ENCODE data around the gene PRPF31. TPM values are rescaled to one million over a fixed set of nuclear protein-coding genes. Genes with fewer than 3 reads are reported as not detected.
"Not testable (repeated sequence)": the region's sequence is repeated elsewhere in the genome, so short reads cannot be mapped to it uniquely, and the experiment has no call there.

The PRPF31 gene
- total RNA-seq, 4 donors from 2014 or later: 49.6 to 75.3 (median 55.4) TPM

- peak in 1 of 2 donors; percentile 17 for TF ChIP-seq CTCF (IDR thresholded peaks at IDR 0.05)
- no peak for TF ChIP-seq EP300 (IDR thresholded peaks at IDR 0.05)
- Histone ChIP-seq H3K4me3 (peak overlapping the region; percentile 53), H3K4me1 (peaks cover 19% of the 10 kb centered on the region), H3K9me3 (no peaks in the 10 kb centered on the region), H3K27ac (peak overlapping the region; percentile 42), H3K27me3 (no peaks in the 10 kb centered on the region), H3K36me3 (no peaks in the 10 kb centered on the region)
- DNase-seq (ENCODE audit: low spot score in 2 of 2): no peak
- WGBS: 8% methylated on average over 13 of the region's 14 CpGs
Measured at GRCh38 chr19:54096617-54097106, 18.9 kb upstream of the PRPF31 start.

- 81% methylated on average over 12 of the region's 12 CpGs for WGBS
- Histone ChIP-seq H3K4me1 (peaks cover 33% of the 10 kb centered on the region), H3K4me3 (no peak overlapping the region), H3K27me3 (no peaks in the 10 kb centered on the region), H3K27ac (no peak overlapping the region), H3K36me3 (no peaks in the 10 kb centered on the region), H3K9me3 (no peaks in the 10 kb centered on the region)
- TF ChIP-seq POLR2A (IDR thresholded peaks at IDR 0.05) (no peak), EP300 (IDR thresholded peaks at IDR 0.05) (no peak), CTCF (IDR thresholded peaks at IDR 0.05) (no peak), POLR2AphosphoS5 (IDR thresholded peaks at IDR 0.05) (no peak)
- no peak for DNase-seq (ENCODE audit: low spot score in 2 of 2)
Measured at GRCh38 chr19:54099190-54099902, 16.2 kb upstream of the PRPF31 start.

GRCh38 chr19:54099903-54100255 lies 15.7 kb upstream of the PRPF31 start:
- WGBS: 78% methylated on average over 9 of the region's 9 CpGs
- H3K27ac ChIP-seq; DNase-seq (ENCODE audit: low spot score in 2 of 2): not testable (repeated sequence)

GRCh38 chr19:54100561-54100960 lies 15.0 kb upstream of the PRPF31 start, which contains the start of gene OSCAR:
OSCAR (minus strand) TSS chr19:54100803; CDS start chr19:54100792, 11 bp downstream.
- no peak for DNase-seq (ENCODE audit: low spot score in 2 of 2)
- no peaks in the 10 kb centered on the region for H3K27me3 ChIP-seq
- TF ChIP-seq CTCF (IDR thresholded peaks at IDR 0.05): no peak
- TF ChIP-seq POLR2A (IDR thresholded peaks at IDR 0.05): no peak
- TF ChIP-seq EP300 (IDR thresholded peaks at IDR 0.05): no peak
- TF ChIP-seq POLR2AphosphoS5 (IDR thresholded peaks at IDR 0.05): no peak
- WGBS: 36% methylated on average over 5 of the region's 5 CpGs
- H3K36me3 ChIP-seq: peaks cover 6% of the 10 kb centered on the region
- H3K27ac ChIP-seq: no peak within 1 kb of the TSS
- no peak within 1 kb of the TSS for H3K4me3 ChIP-seq
- peaks cover 29% of the 10 kb centered on the region for H3K4me1 ChIP-seq
- no peaks in the 10 kb centered on the region for H3K9me3 ChIP-seq

More at GRCh38 chr19:54099903-54100255, 15.7 kb upstream of the PRPF31 start:
- not testable (repeated sequence) for H3K36me3 ChIP-seq, H3K27me3 ChIP-seq, H3K9me3 ChIP-seq, H3K4me3 ChIP-seq
- H3K4me1 ChIP-seq: peaks cover 33% of the 10 kb centered on the region

GRCh38 chr19:54102421-54103169 lies 13.0 kb upstream of the PRPF31 start, which contains the start of gene NDUFA3:
NDUFA3 (plus strand) TSS chr19:54102855; CDS start chr19:54102879, 24 bp downstream.
- Histone ChIP-seq H3K36me3 (peaks cover 24% of the 10 kb centered on the region), H3K4me1 (peaks cover 14% of the 10 kb centered on the region), H3K4me3 (peak within 1 kb of the TSS; percentile 84), H3K27ac (peak within 1 kb of the TSS; percentile 25), H3K9me3 (no peaks in the 10 kb centered on the region), H3K27me3 (no peaks in the 10 kb centered on the region)
- TF ChIP-seq CTCF (IDR thresholded peaks at IDR 0.05) (no peak), POLR2AphosphoS5 (IDR thresholded peaks at IDR 0.05) (peak in 2 of 3 donors; percentile 47 to 90)
- WGBS: 6% methylated on average over 21 of the region's 54 CpGs
- DNase-seq (ENCODE audit: low spot score in 2 of 2): peak; percentile 97 to 98

Data from suprapubic skin (tissue), 4 donors.